HS-27A (cell line): ENCODE measurements around the gene ATP2C2.
"Not testable (repeated sequence)": the region's sequence is repeated elsewhere in the genome, so short reads cannot be mapped to it uniquely, and the experiment has no call there.

Source experiments
- DNase-seq: peaks from one replicate; pipeline ENCODE4 v3.0.0-alpha.2; 2012; ENCODE audit warnings: low read depth, missing footprints

Gene ATP2C2

GRCh38 chr16:84368308-84368996 is at the start of gene ATP2C2:
TSS of gene ATP2C2 (plus strand) at chr16:84368538. CDS start at chr16:84368616, 78 bp downstream.
- no peak for DNase-seq

GRCh38 chr16:84319146-84319760 is 49.1 kb upstream of the ATP2C2 start:
- DNase-seq = no peak

- DNase-seq = no peak
Observed at GRCh38 chr16:84320511-84320910, 47.8 kb upstream of the ATP2C2 start.

- DNase-seq = no peak
Observed at GRCh38 chr16:84321932-84322331, 46.4 kb upstream of the ATP2C2 start.

GRCh38 chr16:84322749-84323148 is 45.6 kb upstream of the ATP2C2 start:
- no peak for DNase-seq

- DNase-seq = no peak
Observed at GRCh38 chr16:84323606-84324005, 44.7 kb upstream of the ATP2C2 start.

- DNase-seq = no peak
Observed at GRCh38 chr16:84324434-84325262, 43.7 kb upstream of the ATP2C2 start.

GRCh38 chr16:84326545-84326944 is 41.8 kb upstream of the ATP2C2 start:
- no peak for DNase-seq

GRCh38 chr16:84327926-84328505 is 40.3 kb upstream of the ATP2C2 start:
- no peak for DNase-seq

GRCh38 chr16:84329016-84329415 is 39.3 kb upstream of the ATP2C2 start:
- DNase-seq = no peak

- no peak for DNase-seq
Observed at GRCh38 chr16:84329843-84330684, 38.3 kb upstream of the ATP2C2 start.

GRCh38 chr16:84330685-84331050 is 37.7 kb upstream of the ATP2C2 start:
- DNase-seq = no peak

- DNase-seq = no peak
Observed at GRCh38 chr16:84331998-84332780, 36.1 kb upstream of the ATP2C2 start.

- DNase-seq = no peak
Observed at GRCh38 chr16:84332975-84333684, 35.2 kb upstream of the ATP2C2 start.

GRCh38 chr16:84334058-84334457 is 34.3 kb upstream of the ATP2C2 start:
- no peak for DNase-seq

- DNase-seq = no peak
Observed at GRCh38 chr16:84334482-84334881, 33.9 kb upstream of the ATP2C2 start.

- not testable (repeated sequence) for DNase-seq
Observed at GRCh38 chr16:84337236-84337635, 31.1 kb upstream of the ATP2C2 start.

GRCh38 chr16:84339311-84339710 is 29.0 kb upstream of the ATP2C2 start:
- DNase-seq = no peak

- DNase-seq = no peak
Observed at GRCh38 chr16:84339766-84340165, 28.6 kb upstream of the ATP2C2 start.

GRCh38 chr16:84340325-84341040 is 27.9 kb upstream of the ATP2C2 start:
- no peak for DNase-seq
